ENCODE results near the gene UBA1. TPM values are rescaled to one million over a fixed set of nuclear protein-coding genes. Genes with fewer than 3 reads are reported as not detected.

UBA1 gene
- total and polyA plus RNA-seq, 2 of the 13 experiments (the other 11 are each of a cell fraction or from before 2014, with no cell fraction given), result 93.3 to 129 TPM

- H3K9me3 ChIP-seq (ENCODE audit: low read length), result no peaks in the 10 kb centered on the region
- ChIA-PET POLR2A (no interaction called here), CTCF (ENCODE audit: low intra/inter-chr PET ratio, low total read pairs) (no interaction called here)
- intact Hi-C loops (cut with micrococcal nuclease; ENCODE audit: unreplicated experiment), result no loop called here
- no CpG with 5 or more reads among the region's 10 CpGs for WGBS (ENCODE audit: low lambda C conversion rate)
- in situ Hi-C loops (cut with HindIII; ENCODE audit: extremely low pct_ligation_motif_present, low pct_unique_long_range_greater_than_20kb), result no loop called here
- ATAC-seq (no peak), DNase-seq (ENCODE audit: low spot score) (no peak), FAIRE-seq (no peak)
- H3K27me3 ChIP-seq (ENCODE audit: control insufficient read depth in 1 of 2, insufficient read depth in 2 of 2, low read length in 2 of 2), result no peaks in the 10 kb centered on the region
- H4K20me1 ChIP-seq (ENCODE audit: insufficient read depth, low read length), result no peaks in the 10 kb centered on the region
- no peak overlapping the region for H2AFZ ChIP-seq (ENCODE audit: low read length)
- BruUV-seq (replicated peaks), result no TSS peak
- no peaks in the 10 kb centered on the region for H3K79me2 ChIP-seq (ENCODE audit: insufficient read depth, low read length)
- no peak overlapping the region for H3K4me2 ChIP-seq (ENCODE audit: low read depth, low read length)
- no peak for TF ChIP-seq SMAD3 (CRISPR knock-in tag; IDR thresholded peaks at IDR 0.05)
- peak; percentile 74 for TF ChIP-seq AGO2 (optimal IDR thresholded peaks at IDR 0.05; ENCODE audit: low read depth, low read length)
- H3K4me1 ChIP-seq (ENCODE audit: insufficient read depth, low read length), result no peaks in the 10 kb centered on the region
- H3K9ac ChIP-seq (ENCODE audit: insufficient read depth, low read depth, low read length), result no peak overlapping the region
- H3K4me3 ChIP-seq (replicated peaks in 1 of 3; ENCODE audit: insufficient read depth in 1 of 3, low read depth in 2 of 3, low read length in 3 of 3), result no peak overlapping the region
- H3K27ac ChIP-seq (ENCODE audit: extremely low read length, insufficient read depth, low read length), result no peak overlapping the region
- peaks cover 17 to 25% of the 10 kb centered on the region in 2 experiments; a peak in 4 of 5 replicates for H3K36me3 ChIP-seq (replicated peaks in 1 of 2; ENCODE audit: control insufficient read depth in 1 of 2, insufficient read depth in 2 of 2, low read length in 2 of 2)
These were observed 12.3 kb upstream of the UBA1 start for GRCh38 chrX:47181301-47181700.

GRCh38 chrX:47182106-47182700 lies 11.4 kb upstream of the UBA1 start:
- no peak overlapping the region for H3K27ac ChIP-seq (ENCODE audit: extremely low read length, insufficient read depth, low read length)
- H3K9me3 ChIP-seq (ENCODE audit: low read length), result no peaks in the 10 kb centered on the region
- intact Hi-C loops (cut with micrococcal nuclease; ENCODE audit: unreplicated experiment) (no loop called here), in situ Hi-C loops (cut with HindIII; ENCODE audit: extremely low pct_ligation_motif_present, low pct_unique_long_range_greater_than_20kb) (no loop called here)
- no peak overlapping the region for H2AFZ ChIP-seq (ENCODE audit: low read length)
- no peak for FAIRE-seq
- no TSS peak for BruUV-seq (replicated peaks)
- ATAC-seq, result no peak
- H3K4me1 ChIP-seq (ENCODE audit: insufficient read depth, low read length), result no peaks in the 10 kb centered on the region
- no peaks in the 10 kb centered on the region for H4K20me1 ChIP-seq (ENCODE audit: insufficient read depth, low read length)
- ChIA-PET POLR2A (no interaction called here), CTCF (ENCODE audit: low intra/inter-chr PET ratio, low total read pairs) (no interaction called here)
- DNase-seq (ENCODE audit: low spot score), result no peak
- H3K4me2 ChIP-seq (ENCODE audit: low read depth, low read length), result no peak overlapping the region
- 96% methylated on average over 7 of the region's 9 CpGs for WGBS (ENCODE audit: low lambda C conversion rate)
- no peaks in the 10 kb centered on the region for H3K79me2 ChIP-seq (ENCODE audit: insufficient read depth, low read length)
- H3K4me3 ChIP-seq (replicated peaks in 1 of 3; ENCODE audit: insufficient read depth in 1 of 3, low read depth in 2 of 3, low read length in 3 of 3), result no peak overlapping the region
- H3K27me3 ChIP-seq (ENCODE audit: control insufficient read depth in 1 of 2, insufficient read depth in 2 of 2, low read length in 2 of 2), result no peaks in the 10 kb centered on the region
- H3K9ac ChIP-seq (ENCODE audit: insufficient read depth, low read depth, low read length), result no peak overlapping the region
- H3K36me3 ChIP-seq (replicated peaks in 1 of 2; ENCODE audit: control insufficient read depth in 1 of 2, insufficient read depth in 2 of 2, low read length in 2 of 2), result peaks cover 17 to 19% of the 10 kb centered on the region in 2 experiments; a peak in 3 of 5 replicates
- TF ChIP-seq ZNF274 (CRISPR knock-in tag; IDR thresholded peaks at IDR 0.05) (no peak), MTERF4 (CRISPR knock-in tag; IDR thresholded peaks at IDR 0.05) (no peak), NR2C2 (CRISPR knock-in tag; IDR thresholded peaks at IDR 0.05; ENCODE audit: borderline replicate concordance) (no peak), BATF2 (CRISPR knock-in tag; IDR thresholded peaks at IDR 0.05) (no peak), IRX3 (CRISPR knock-in tag; IDR thresholded peaks at IDR 0.05; ENCODE audit: borderline replicate concordance, low read depth) (no peak), ZNF770 (CRISPR knock-in tag; IDR thresholded peaks at IDR 0.05) (no peak), TEAD2 (CRISPR knock-in tag; IDR thresholded peaks at IDR 0.05) (no peak), GTF3A (CRISPR knock-in tag; conservative IDR thresholded peaks at IDR 0.05) (no peak), PBX2 (CRISPR knock-in tag; IDR thresholded peaks at IDR 0.05) (no peak), CSRNP2 (CRISPR knock-in tag; conservative IDR thresholded peaks at IDR 0.05; ENCODE audit: low read depth) (no peak)
